GM13977 (cell line): ENCODE data around the gene NFKB1.

Source experiments
- DNase-seq: peaks from one replicate; pipeline ENCODE4 v3.0.0; 2012; ENCODE audit warnings: low spot score
- CTCF ChIP-seq: IDR thresholded peaks from 2 replicates; pipeline ENCODE4 v1.5.1; 2012; ENCODE audit warnings: mild to moderate bottlenecking, control low read depth; ENCODE audit not compliant: insufficient read depth; ENCODE audit errors: extremely low read depth, missing control alignments
- in situ Hi-C: fragments of 300-500 bp; cut with MboI; formaldehyde crosslinking; loops from one replicate; pipeline ENCODE4 v1.12.0; 2022; ENCODE audit warnings: low sequenced_read_pairs, low pct_unique_long_range_greater_than_20kb, mixed read lengths, inconsistent platforms; ENCODE audit not compliant: unreplicated experiment

Gene NFKB1

GRCh38 chr4:102494603-102495002 is 6.6 kb upstream of the NFKB1 start:
- in situ Hi-C loops = no loop called here
- DNase-seq = no peak
- no peak for TF ChIP-seq CTCF

- no peak for TF ChIP-seq CTCF
- DNase-seq = no peak
- in situ Hi-C loops = no loop called here
Measured at GRCh38 chr4:102497986-102498385, 3.2 kb upstream of the NFKB1 start.

GRCh38 chr4:102500352-102500695 is 835 bp upstream of the NFKB1 start:
- in situ Hi-C loops = loop anchor here (10.0 kb wide), 1 partner anchor 84 kb away; no protein-coding TSS in a partner anchor
- TF ChIP-seq CTCF = peak; percentile 2
- no peak for DNase-seq

DNA sequence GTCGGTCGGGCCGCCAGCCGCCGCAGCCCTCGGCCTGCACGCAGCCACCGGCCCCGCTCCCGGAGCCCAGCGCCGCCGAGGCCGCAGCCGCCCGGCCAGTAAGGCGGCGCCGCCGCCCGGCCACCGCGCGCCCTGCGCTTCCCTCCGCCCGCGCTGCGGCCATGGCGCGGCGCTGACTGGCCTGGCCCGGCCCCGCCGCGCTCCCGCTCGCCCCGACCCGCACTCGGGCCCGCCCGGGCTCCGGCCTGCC is 213 bp downstream of the NFKB1 start:
- no peak for TF ChIP-seq CTCF
- no peak for DNase-seq
- in situ Hi-C loops = loop anchor here (10.0 kb wide), 1 partner anchor 83 kb away; no protein-coding TSS in a partner anchor

DNA sequence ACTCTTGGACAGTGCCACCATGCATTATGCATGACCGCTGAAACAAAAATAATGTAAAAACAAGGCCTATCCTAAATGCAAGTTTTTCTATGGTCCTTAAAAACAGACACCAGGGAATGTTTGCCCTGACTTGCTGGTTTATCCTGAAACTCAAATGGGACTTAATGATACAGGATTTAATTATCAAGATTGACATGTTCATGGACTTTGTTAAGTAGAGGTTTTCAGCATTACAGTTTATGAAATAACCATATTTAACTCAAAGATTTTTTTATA is 1.3 kb downstream of the NFKB1 start:
- no peak for TF ChIP-seq CTCF
- in situ Hi-C loops = loop anchor here (10.0 kb wide), 1 partner anchor 82 kb away; no protein-coding TSS in a partner anchor

DNA sequence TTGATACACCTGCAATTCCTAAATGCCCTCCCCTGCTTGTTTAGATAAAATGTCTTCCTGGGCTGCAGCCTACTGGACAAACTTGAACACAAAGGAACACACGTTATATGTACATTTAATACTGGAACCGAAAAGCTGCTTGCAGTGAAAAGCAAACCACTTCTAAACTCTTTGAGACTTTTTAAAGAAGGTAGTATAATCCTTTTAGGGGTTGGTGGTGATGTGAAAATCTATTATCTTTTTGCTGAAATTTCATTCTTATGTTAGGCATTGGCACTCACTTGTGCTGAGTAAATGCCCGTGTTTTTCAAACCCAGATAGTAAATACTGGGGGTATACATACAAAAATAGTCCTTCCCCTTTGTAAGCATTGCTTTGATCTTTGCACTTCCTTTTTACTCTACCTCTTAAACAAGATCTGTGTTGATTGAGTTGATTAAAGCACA is 2.2 kb downstream of the NFKB1 start:
- in situ Hi-C loops = loop anchor here (10.0 kb wide), 1 partner anchor 81 kb away; no protein-coding TSS in a partner anchor

More for the DNA sequence above, 1.3 kb downstream of the NFKB1 start:
- DNase-seq = no peak

More for the DNA sequence above, 2.2 kb downstream of the NFKB1 start:
- TF ChIP-seq CTCF = no peak
- peak; percentile 23 for DNase-seq
